ENCODE results near the gene AOC3.

- TF ChIP-seq CTCF (IDR thresholded peaks at IDR 0.05) (no peak), POLR2A (IDR thresholded peaks at IDR 0.05) (no peak)
Measured at GRCh38 chr17:42835732-42836131, 15.3 kb upstream of the AOC3 start.

Measured in right lobe of liver (tissue), 4 donors.